ENCODE data around the gene TAB3.

DNA sequence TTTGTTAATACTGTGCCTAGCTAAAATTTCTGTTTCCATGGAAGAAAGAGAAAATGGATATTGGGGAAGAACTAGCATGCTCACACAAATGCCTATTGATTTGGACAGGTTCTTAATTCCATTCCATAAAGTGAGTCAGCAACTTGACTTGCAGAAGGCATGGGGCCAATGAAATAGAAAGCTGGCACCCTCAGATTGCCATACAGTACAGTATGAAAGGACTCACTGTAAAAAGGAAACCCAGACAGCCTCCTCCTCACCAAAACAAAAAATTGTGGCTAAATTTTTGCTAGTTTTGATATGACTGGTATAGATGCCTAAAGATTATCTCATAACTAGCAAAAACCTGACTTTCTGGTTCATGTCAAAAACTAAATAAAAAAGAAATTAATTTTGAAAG, 11.2 kb upstream of the TAB3 start:
- TF ChIP-seq, protein P1, sequence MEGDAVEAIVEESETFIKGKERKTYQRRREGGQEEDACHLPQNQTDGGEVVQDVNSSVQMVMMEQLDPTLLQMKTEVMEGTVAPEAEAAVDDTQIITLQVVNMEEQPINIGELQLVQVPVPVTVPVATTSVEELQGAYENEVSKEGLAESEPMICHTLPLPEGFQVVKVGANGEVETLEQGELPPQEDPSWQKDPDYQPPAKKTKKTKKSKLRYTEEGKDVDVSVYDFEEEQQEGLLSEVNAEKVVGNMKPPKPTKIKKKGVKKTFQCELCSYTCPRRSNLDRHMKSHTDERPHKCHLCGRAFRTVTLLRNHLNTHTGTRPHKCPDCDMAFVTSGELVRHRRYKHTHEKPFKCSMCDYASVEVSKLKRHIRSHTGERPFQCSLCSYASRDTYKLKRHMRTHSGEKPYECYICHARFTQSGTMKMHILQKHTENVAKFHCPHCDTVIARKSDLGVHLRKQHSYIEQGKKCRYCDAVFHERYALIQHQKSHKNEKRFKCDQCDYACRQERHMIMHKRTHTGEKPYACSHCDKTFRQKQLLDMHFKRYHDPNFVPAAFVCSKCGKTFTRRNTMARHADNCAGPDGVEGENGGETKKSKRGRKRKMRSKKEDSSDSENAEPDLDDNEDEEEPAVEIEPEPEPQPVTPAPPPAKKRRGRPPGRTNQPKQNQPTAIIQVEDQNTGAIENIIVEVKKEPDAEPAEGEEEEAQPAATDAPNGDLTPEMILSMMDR (IDR thresholded peaks at IDR 0.05) = no peak
- no peak for TF ChIP-seq EP300 (IDR thresholded peaks at IDR 0.05)
